AG09309 (cell line): Measurements from ENCODE around the gene PHF1.

ENCODE experiments used
- DNase-seq: peaks from one replicate; pipeline ENCODE4 v3.0.0-alpha.2; 2010; ENCODE audit warnings: low read depth
- H3K4me3 ChIP-seq: 2 replicates; pipeline ENCODE4 v1.5.1; 2011; ENCODE audit warnings: mild to moderate bottlenecking, low read depth, low read length, moderate library complexity; ENCODE audit not compliant: control insufficient read depth
- TF ChIP-seq, protein P1 (sequence below): IDR thresholded peaks from 2 replicates; pipeline ENCODE4 v1.5.1; 2011; ENCODE audit warnings: mild to moderate bottlenecking, low read depth, low read length, inconsistent platforms; ENCODE audit not compliant: insufficient read depth, control insufficient read depth; ENCODE audit errors: missing control alignments

Gene PHF1

DNA sequence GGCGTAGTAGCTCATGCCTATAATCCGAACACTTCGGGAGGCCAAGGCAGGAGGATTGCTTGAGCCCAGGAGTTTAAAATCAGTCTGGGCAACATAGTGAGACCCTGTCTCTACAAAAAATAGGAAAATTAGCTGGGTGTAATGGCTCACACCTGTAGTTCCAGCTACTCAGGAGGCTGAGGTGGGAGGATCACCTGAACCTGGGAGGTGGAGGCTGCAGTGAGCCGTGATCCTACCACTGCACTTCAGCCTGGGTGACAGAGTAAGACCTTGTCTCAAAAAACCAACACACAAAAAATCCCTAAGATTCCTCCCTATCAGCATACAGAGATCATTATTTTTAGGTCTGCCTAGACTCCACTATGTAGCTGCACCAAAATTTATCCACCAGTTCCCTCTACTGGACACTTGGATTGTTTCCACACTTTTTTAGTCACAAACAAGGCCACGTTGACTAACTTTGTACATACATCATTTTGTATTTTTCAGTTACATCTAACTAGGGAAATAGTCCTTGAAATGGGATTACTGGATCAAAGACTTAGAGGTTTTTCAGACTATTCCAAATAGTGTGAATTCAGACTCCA is 3.6 kb upstream of the PHF1 start:
- no peak overlapping the region for H3K4me3 ChIP-seq
- TF ChIP-seq, protein P1, sequence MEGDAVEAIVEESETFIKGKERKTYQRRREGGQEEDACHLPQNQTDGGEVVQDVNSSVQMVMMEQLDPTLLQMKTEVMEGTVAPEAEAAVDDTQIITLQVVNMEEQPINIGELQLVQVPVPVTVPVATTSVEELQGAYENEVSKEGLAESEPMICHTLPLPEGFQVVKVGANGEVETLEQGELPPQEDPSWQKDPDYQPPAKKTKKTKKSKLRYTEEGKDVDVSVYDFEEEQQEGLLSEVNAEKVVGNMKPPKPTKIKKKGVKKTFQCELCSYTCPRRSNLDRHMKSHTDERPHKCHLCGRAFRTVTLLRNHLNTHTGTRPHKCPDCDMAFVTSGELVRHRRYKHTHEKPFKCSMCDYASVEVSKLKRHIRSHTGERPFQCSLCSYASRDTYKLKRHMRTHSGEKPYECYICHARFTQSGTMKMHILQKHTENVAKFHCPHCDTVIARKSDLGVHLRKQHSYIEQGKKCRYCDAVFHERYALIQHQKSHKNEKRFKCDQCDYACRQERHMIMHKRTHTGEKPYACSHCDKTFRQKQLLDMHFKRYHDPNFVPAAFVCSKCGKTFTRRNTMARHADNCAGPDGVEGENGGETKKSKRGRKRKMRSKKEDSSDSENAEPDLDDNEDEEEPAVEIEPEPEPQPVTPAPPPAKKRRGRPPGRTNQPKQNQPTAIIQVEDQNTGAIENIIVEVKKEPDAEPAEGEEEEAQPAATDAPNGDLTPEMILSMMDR, result peak; percentile 41
- DNase-seq, result peak; percentile 39

DNA sequence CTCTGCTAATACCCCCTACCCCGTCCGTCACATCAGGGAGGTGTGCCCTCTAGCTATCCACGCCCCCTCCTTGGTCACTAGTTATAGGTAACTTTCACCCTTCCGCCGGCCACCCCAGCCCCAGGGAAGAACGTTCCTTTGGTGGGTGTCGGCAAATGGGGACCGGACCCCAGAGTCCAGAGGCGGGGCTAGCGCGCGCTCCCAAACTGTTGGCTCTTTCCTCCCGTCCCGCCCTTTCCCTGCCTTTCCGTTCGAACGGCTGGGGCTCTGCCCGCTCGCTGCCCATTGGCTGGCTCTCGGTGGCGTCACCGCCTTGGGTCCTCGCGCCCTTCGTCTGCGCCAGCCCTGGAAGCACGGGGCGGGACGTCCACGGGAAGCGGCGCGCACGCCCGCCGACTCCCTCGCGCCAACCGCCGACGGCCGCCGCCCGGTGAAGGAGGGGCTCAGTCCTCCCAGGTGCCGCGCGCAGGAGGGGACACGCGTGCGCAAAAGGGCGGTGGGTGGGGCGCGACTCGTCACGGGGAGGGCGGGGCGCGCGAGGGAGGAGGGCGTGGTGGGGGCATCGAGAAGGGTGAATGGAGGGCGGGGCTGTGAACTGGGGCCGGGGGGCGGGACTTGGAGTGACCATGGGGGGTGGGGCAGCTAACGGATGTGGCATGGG is 634 bp upstream of the PHF1 start:
- peak; percentile 78 for DNase-seq
- peak overlapping the region; percentile 72 for H3K4me3 ChIP-seq
- TF ChIP-seq, protein P1, result no peak

DNA sequence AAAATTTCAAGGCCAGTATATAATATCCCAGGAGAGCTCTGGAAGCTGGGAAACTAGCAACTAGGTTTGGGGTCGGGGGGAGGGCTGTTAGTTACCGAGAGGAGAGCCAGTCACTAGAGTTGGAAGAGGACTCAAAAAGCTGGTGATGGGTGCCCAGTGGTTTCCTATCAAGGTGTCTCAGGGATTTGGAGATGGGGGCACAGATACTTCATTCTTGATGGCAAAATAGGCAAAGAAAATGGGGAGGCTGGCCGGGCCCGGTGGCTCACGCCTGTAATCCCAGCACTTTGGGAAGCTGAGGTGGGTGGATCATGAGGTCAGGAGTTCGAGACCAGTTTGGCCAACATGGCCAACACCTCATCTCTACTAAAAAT is 805 bp downstream of the PHF1 start:
- DNase-seq, result no peak
- peak overlapping the region; percentile 72 for H3K4me3 ChIP-seq

DNA sequence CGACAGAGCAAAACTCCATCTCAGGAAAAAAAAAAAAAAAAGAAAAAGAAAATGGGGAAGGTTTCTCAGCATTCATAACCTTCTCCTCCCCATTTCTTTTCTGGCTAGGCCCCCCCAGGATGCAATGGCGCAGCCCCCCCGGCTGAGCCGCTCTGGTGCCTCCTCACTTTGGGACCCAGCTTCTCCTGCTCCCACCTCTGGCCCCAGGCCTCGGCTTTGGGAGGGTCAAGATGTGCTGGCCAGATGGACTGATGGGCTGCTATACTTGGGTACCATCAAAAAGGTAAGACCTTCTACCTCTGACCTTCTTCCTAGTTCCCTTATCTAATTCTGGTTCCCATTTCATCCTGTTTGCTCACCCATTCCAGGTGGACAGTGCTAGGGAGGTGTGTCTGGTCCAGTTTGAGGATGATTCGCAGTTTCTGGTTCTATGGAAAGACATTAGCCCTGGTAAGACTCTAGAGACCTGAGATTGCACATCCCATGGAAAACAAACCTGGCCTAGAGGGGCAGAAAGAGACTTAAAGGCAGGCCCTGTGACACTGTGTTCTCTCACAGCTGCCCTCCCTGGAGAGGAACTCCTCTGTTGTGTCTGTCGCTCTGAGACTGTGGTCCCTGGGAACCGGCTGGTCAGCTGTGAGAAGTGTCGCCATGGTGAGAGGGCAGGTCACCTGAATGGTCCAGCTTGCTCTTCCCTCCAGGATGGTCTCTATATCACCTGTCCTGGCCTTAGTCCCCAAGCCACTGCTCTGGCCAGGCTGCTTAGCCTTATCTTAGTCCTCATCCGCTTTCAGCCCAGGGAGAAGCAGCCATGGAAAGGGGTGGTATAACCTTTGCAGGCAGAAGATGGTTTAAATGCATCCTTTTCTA is 1.6 kb downstream of the PHF1 start:
- H3K4me3 ChIP-seq, result peak overlapping the region; percentile 72
- no peak for DNase-seq
- TF ChIP-seq, protein P1, result no peak

More for the DNA sequence above, 805 bp downstream of the PHF1 start:
- TF ChIP-seq, protein P1, result no peak

DNA sequence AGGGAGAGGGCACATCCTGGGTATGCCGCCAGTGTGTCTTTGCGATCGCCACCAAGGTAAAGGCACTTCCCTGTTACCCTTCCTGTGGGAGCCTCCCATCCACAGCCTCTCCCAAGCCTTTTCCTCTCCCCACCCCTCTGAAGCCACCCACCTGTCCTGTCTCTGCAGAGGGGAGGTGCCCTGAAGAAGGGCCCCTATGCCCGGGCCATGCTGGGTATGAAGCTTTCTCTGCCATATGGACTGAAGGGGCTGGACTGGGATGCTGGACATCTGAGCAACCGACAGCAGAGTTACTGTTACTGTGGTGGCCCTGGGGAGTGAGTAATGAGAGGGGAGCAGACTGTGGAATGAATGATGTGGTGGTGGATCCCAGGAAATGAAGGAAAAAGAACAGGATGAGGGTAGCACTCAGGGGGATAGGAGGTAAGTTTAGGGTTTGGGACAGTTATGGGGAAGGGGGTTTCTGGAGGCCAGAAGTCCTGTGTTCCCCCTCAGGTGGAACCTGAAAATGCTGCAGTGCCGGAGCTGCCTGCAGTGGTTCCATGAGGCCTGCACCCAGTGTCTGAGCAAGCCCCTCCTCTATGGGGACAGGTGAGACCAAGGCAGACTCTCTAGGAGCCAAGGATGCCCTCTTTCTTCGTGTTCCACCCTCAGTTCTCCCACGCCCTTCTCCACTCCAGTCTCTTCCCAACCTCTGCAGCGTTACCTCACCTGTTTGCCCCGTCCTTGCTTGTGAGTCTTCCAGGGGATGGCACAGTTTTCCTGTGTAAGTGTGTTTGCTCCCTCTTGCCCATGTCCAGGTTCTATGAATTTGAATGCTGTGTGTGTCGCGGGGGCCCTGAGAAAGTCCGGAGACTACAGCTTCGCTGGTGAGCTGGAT is 2.7 kb downstream of the PHF1 start:
- TF ChIP-seq, protein P1, result no peak
- no peak overlapping the region for H3K4me3 ChIP-seq

More for the DNA sequence above, 2.7 kb downstream of the PHF1 start:
- DNase-seq, result no peak
